Ovary (tissue), 3 donors: Measurements from ENCODE around the gene NRXN3.

Source experiments
- POLR2A ChIP-seq: fragments of 450-650 bp; IDR thresholded peaks from one replicate; pipeline ENCODE4 v1.6.1; 2017; ENCODE audit warnings: antibody characterized with exemption, mild to moderate bottlenecking, moderate library complexity
- TF ChIP-seq, protein P1 (sequence below), 3 donors: fragments of 450-650 bp in 2 of 3; fragments of 200-600 bp in 1 of 3; IDR thresholded peaks; one replicate each; pipeline versions ENCODE4 v1.5.1 to v1.8.0; 2016 to 2022; ENCODE audit warnings: antibody characterized with exemption in 3 of 3, mild to moderate bottlenecking in 1 of 3
- donor health status: DM: no; HTN: no; CAD: no.

DNA sequence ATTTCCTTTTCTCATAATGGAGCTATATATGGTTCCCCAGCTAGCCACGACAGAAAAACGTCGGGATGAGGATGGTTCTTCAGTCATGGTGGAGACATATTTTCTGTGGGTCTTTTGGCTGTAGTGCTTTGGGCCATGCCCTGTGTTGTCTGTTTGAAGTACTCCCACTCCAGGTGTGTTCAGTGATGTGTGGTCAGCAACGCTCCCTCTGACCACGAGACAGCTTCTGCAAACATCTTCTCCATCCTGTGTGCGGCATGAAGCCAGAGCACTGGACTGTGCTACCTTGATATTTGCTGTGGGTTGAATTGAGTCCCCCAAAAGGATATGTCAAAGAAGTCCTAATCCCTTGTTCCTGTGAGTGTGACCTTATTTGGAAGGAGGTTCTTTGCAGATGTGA is 931.2 kb downstream of the NRXN3 start:
- TF ChIP-seq, protein P1, sequence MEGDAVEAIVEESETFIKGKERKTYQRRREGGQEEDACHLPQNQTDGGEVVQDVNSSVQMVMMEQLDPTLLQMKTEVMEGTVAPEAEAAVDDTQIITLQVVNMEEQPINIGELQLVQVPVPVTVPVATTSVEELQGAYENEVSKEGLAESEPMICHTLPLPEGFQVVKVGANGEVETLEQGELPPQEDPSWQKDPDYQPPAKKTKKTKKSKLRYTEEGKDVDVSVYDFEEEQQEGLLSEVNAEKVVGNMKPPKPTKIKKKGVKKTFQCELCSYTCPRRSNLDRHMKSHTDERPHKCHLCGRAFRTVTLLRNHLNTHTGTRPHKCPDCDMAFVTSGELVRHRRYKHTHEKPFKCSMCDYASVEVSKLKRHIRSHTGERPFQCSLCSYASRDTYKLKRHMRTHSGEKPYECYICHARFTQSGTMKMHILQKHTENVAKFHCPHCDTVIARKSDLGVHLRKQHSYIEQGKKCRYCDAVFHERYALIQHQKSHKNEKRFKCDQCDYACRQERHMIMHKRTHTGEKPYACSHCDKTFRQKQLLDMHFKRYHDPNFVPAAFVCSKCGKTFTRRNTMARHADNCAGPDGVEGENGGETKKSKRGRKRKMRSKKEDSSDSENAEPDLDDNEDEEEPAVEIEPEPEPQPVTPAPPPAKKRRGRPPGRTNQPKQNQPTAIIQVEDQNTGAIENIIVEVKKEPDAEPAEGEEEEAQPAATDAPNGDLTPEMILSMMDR (IDR thresholded peaks at IDR 0.05) = no peak
- TF ChIP-seq POLR2A = no peak
